Measurements from ENCODE around the gene PIGL.

The PIGL gene

DNA sequence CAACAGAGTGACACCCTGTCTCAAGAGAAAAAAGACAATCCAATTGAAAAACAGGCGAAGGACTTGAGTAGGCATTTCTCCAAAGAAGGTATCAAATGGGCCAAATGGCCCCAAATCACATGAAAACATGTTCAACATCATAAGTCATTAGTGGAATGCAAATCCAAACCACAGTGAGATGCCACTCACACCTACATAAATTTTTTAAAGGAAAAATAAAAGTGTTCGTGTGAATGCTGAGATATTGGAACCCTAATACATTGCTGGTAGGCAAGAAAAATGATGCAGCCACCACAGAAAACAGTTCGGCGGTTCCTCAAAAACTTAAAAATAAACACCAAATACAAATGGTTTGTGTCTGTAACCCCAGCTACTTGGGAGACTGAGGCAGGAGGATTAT is 45.2 kb downstream of the PIGL start:
- no peak overlapping the region for H3K4me3 ChIP-seq (ENCODE audit: low read depth, low read length)
- TF ChIP-seq, protein P1, sequence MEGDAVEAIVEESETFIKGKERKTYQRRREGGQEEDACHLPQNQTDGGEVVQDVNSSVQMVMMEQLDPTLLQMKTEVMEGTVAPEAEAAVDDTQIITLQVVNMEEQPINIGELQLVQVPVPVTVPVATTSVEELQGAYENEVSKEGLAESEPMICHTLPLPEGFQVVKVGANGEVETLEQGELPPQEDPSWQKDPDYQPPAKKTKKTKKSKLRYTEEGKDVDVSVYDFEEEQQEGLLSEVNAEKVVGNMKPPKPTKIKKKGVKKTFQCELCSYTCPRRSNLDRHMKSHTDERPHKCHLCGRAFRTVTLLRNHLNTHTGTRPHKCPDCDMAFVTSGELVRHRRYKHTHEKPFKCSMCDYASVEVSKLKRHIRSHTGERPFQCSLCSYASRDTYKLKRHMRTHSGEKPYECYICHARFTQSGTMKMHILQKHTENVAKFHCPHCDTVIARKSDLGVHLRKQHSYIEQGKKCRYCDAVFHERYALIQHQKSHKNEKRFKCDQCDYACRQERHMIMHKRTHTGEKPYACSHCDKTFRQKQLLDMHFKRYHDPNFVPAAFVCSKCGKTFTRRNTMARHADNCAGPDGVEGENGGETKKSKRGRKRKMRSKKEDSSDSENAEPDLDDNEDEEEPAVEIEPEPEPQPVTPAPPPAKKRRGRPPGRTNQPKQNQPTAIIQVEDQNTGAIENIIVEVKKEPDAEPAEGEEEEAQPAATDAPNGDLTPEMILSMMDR (IDR thresholded peaks at IDR 0.05; ENCODE audit: borderline replicate concordance, insufficient read depth, low read depth, low read length), result no peak

DNA sequence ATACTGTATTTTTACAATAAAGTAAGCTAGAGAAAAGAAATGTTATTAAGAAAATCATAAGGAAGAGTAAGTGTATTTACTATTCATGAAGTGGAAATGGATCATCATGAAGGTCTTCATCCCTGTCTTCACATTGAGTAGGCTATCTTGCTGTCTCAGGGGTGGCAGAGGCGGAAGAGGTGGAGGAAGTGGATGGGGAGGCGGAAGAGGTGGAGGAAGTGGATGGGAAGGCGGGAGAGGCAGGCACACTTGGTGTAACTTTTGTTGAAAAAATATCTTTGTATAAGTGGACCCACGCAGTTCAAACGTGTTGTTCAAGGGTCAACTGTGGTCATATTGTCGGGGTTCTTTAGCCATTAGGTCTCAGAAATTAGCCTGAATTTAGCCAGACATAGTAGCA is 50.2 kb downstream of the PIGL start:
- TF ChIP-seq, protein P1 (IDR thresholded peaks at IDR 0.05; ENCODE audit: borderline replicate concordance, insufficient read depth, low read depth, low read length), result no peak
- H3K4me3 ChIP-seq (ENCODE audit: low read depth, low read length), result no peak overlapping the region

DNA sequence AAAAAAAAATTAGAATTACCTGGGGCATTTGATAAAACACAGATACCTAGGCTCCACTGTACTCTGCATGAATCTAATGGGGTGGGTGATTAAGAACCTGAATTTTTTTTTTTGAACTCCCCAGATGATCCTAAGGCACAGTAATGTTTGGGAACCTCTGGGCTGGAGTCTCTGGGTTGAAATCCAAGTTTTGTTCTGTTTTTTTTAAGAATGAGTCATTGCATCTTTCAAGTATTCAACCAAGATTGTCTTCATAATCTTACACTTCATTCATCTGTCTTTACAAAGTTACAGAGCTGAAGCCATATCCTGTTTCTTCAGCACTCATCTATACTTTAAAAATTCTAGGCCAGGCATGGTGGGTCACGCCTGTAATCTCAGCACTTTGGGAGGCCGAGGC is 52.6 kb downstream of the PIGL start:
- TF ChIP-seq, protein P1 (IDR thresholded peaks at IDR 0.05; ENCODE audit: borderline replicate concordance, insufficient read depth, low read depth, low read length), result no peak
- no peak overlapping the region for H3K4me3 ChIP-seq (ENCODE audit: low read depth, low read length)

DNA sequence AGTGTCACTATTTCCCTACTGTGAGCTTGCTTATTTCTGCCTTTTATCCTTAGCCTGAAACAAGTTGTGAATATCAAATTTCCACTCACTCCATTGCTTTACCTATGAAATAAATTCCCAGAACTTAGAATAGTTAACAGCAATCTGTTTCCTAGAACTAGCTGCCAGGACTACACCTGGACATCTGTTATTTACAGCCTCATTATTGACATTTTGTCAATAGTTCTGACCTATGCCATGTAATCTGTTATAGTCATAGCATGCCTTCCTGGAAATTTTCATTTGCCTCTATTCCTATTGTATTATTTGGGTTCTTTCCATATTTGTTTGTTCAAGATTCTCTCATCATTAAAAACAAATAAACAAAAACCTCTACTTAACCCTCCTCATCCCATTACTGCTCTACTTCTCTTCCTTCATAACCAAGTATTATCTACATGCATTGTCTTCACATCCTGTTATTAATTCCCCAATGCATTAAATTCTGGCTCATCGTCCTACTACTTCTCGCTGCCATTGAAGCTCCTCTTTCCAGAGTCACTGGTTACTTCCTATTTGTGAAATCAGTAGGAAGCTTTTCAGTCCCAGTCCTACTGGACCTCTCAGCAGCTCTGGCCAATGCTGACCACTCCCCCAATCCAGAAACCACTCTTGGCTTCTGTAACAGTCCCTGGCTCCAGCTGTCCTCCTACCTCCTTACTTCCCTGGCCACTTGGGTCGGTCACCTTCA is 55.3 kb downstream of the PIGL start:
- TF ChIP-seq, protein P1 (IDR thresholded peaks at IDR 0.05; ENCODE audit: borderline replicate concordance, insufficient read depth, low read depth, low read length), result no peak
- no peak overlapping the region for H3K4me3 ChIP-seq (ENCODE audit: low read depth, low read length)

DNA sequence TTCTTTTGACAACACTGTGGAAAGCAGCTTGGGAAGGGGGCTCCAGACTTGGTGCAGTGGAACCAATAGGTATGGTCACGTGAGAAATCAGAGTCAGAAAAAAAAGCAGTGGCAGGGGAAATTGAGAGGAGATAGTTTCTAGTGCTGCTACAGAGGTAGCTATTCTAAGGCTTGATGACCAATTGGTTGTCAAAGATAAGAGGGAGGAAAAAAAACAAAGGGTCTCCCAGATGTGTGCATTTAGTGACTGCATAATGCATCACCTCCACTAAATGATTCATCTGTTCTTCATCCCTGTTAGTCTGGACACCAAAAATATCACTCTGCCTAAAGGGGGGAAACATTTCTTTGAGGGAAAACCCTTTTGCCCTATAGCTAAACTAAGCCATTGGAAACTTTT is 56.5 kb downstream of the PIGL start:
- TF ChIP-seq, protein P1 (IDR thresholded peaks at IDR 0.05; ENCODE audit: borderline replicate concordance, insufficient read depth, low read depth, low read length), result no peak
- H3K4me3 ChIP-seq (ENCODE audit: low read depth, low read length), result no peak overlapping the region

DNA sequence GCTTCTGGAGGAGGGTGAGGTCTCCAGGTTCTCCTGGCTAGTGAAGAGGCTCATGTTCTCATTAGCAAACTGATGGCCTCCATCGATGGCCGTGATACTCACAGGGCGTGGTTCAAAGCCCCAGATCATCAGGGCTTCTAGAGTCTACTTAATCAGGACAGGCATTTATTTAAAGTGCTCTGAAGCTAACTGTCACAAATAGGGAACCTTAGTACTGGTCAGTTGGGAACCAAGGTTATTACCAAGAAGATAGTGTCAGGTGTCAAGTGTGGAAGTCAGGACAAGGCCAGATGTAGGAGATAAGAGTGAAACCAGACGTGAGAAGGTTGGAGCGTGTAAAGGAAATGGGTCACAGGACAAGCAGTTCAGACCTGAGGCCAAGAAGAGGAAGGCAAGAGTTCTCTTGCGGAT is 56.9 kb downstream of the PIGL start:
- TF ChIP-seq, protein P1 (IDR thresholded peaks at IDR 0.05; ENCODE audit: borderline replicate concordance, insufficient read depth, low read depth, low read length), result no peak
- H3K4me3 ChIP-seq (ENCODE audit: low read depth, low read length), result no peak overlapping the region

DNA sequence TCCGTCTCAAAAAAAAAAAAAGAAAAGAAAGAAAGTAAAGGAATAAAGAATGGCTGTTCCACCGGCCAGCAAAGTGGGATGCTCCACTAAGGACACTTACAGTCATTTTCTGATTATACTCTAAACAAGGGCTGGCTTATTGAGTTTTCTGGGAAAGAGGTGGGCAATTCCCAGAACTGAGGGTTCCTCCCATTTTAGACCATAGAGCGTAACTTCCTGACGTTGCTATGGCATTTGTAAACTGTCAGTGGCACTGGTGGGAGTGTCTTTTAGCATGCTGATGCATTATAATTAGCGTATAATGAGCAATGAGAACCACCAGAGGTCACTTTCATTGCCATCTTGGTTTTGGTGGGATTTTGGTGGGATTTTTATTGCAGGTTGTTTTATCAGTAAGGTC is 58.0 kb downstream of the PIGL start:
- TF ChIP-seq, protein P1 (IDR thresholded peaks at IDR 0.05; ENCODE audit: borderline replicate concordance, insufficient read depth, low read depth, low read length), result no peak
- H3K4me3 ChIP-seq (ENCODE audit: low read depth, low read length), result no peak overlapping the region

Data from GM12875 (cell line).